Thyroid gland (tissue), 4 donors: ENCODE data around the gene OMG. TPM values are rescaled to one million over a fixed set of nuclear protein-coding genes. Genes with fewer than 3 reads are reported as not detected.
A peak's percentile ranks its signal among the peaks of the same experiment; 100 is the strongest.

Experiments used
- DNase-seq, 2 donors: peaks; one replicate each; pipeline ENCODE4 v3.0.0-alpha.2; 2019
- H3K27ac ChIP-seq, 3 donors: fragments of 200-600 bp; sonication (generic); 1 replicate in 2 of 3; 2 replicates in 1 of 3; pipeline ENCODE4 v1.5.1; 2016 to 2019; ENCODE audit warnings: mild to moderate bottlenecking in 1 of 3, moderate library complexity in 1 of 3
- H3K27me3 ChIP-seq: fragments of 200-600 bp; sonication (generic); one replicate; pipeline ENCODE4 v1.5.1; 2019
- H3K36me3 ChIP-seq, 2 donors: fragments of 200-600 bp; sonication (generic); one replicate each; pipeline ENCODE4 v1.5.1; 2016 to 2019
- H3K4me1 ChIP-seq, 2 donors: fragments of 200-600 bp; sonication (generic); one replicate each; pipeline ENCODE4 v1.5.1; 2017 to 2019
- H3K4me3 ChIP-seq, 3 donors: fragments of 200-600 bp; sonication (generic); replicated peaks in 1 of 3; 1 replicate in 2 of 3; 2 replicates in 1 of 3; pipeline ENCODE4 v1.5.1; 2016; ENCODE audit warnings: mild to moderate bottlenecking in 1 of 3
- H3K9me3 ChIP-seq: fragments of 200-600 bp; sonication (generic); one replicate; pipeline ENCODE4 v1.5.1; 2017
- CTCF ChIP-seq, 6 experiments: fragments of 200-600 bp in 3 of 6; fragments of 450-650 bp in 3 of 6; sonication (generic) in 3 of 6; IDR thresholded peaks; one replicate each; pipeline ENCODE4 v1.5.1; 2016 to 2019; ENCODE audit warnings: antibody characterized with exemption in 6 of 6, mild to moderate bottlenecking in 2 of 6, inconsistent platforms in 1 of 6, moderate library complexity in 1 of 6
- POLR2A ChIP-seq, 2 donors: fragments of 450-650 bp; IDR thresholded peaks; one replicate each; pipeline ENCODE4 v1.6.1; 2017; ENCODE audit warnings: antibody characterized with exemption in 2 of 2, mild to moderate bottlenecking in 2 of 2, moderate library complexity in 1 of 2
- WGBS, 2 donors: methylation state at CpG; one replicate each; pipeline ENCODE4 v1.1.5; 2017; 5-methylcytosine and 5-hydroxymethylcytosine counted together
- intact Hi-C: fragments of 100-400 bp; cut with DNase I; formaldehyde crosslinking; loops from one replicate; pipeline ENCODE4 v1.15.1; 2023
- total RNA-seq, 4 donors: library from RNA; depleted of rRNA; stranded (reverse); fragments of >200 nt; gene quantifications; one replicate each; pipeline ENCODE4 v1.2.3, GENCODE V29; 2016

OMG gene
- total RNA-seq, 4 donors from 2014 or later = 0.45 to 2.1 TPM; not detected in 2

- intact Hi-C loops = no loop called here
- Histone ChIP-seq H3K4me1 (peaks cover 0 to 3% of the 10 kb centered on the region in 2 donors), H3K27me3 (no peaks in the 10 kb centered on the region), H3K9me3 (no peaks in the 10 kb centered on the region), H3K36me3 (no peaks in the 10 kb centered on the region), H3K27ac (no peak overlapping the region), H3K4me3 (no peak overlapping the region)
- 76 to 82% methylated on average over 1 of the region's 1 CpG for WGBS, 2 donors
- no peak for DNase-seq
- TF ChIP-seq CTCF (IDR thresholded peaks at IDR 0.05) (no peak), POLR2A (IDR thresholded peaks at IDR 0.05) (no peak)
These were observed 23.8 kb upstream of the OMG start for GRCh38 chr17:31320791-31321190.

- 88 to 91% methylated on average over 2 of the region's 2 CpGs for WGBS, 2 donors
- intact Hi-C loops = no loop called here
- DNase-seq = no peak
- Histone ChIP-seq H3K27ac (no peak overlapping the region), H3K36me3 (no peaks in the 10 kb centered on the region), H3K4me1 (peaks cover 0 to 3% of the 10 kb centered on the region in 2 donors), H3K27me3 (no peaks in the 10 kb centered on the region), H3K9me3 (no peaks in the 10 kb centered on the region), H3K4me3 (no peak overlapping the region)
- TF ChIP-seq CTCF (IDR thresholded peaks at IDR 0.05) (no peak), POLR2A (IDR thresholded peaks at IDR 0.05) (no peak)
These were observed 23.2 kb upstream of the OMG start for GRCh38 chr17:31320241-31320640.

- 80 to 89% methylated on average over 5 of the region's 5 CpGs for WGBS, 2 donors
- H3K9me3 ChIP-seq = no peaks in the 10 kb centered on the region
- H3K36me3 ChIP-seq = no peaks in the 10 kb centered on the region
- TF ChIP-seq CTCF (IDR thresholded peaks at IDR 0.05) = no peak
- TF ChIP-seq POLR2A (IDR thresholded peaks at IDR 0.05) = no peak
- peak overlapping the region in 1 of 3 donors; percentile 10 for H3K27ac ChIP-seq
- DNase-seq = no peak
- no peaks in the 10 kb centered on the region for H3K27me3 ChIP-seq
- H3K4me3 ChIP-seq = no peak overlapping the region
- intact Hi-C loops = no loop called here
- H3K4me1 ChIP-seq = peaks cover 0 to 3% of the 10 kb centered on the region in 2 donors
These were observed 22.0 kb upstream of the OMG start for GRCh38 chr17:31318851-31319661.

GRCh38 chr17:31318298-31318801, 21.3 kb upstream of the OMG start:
- Histone ChIP-seq H3K27ac (peak overlapping the region in 2 of 3 donors; percentile 12 to 29), H3K4me3 (no peak overlapping the region), H3K9me3 (no peaks in the 10 kb centered on the region), H3K27me3 (no peaks in the 10 kb centered on the region), H3K4me1 (peaks cover 0 to 3% of the 10 kb centered on the region in 2 donors), H3K36me3 (no peaks in the 10 kb centered on the region)
- peak; percentile 40 to 55 for DNase-seq
- intact Hi-C loops = no loop called here
- TF ChIP-seq POLR2A (IDR thresholded peaks at IDR 0.05) (no peak), CTCF (IDR thresholded peaks at IDR 0.05) (no peak)
- WGBS, 2 donors = 71 to 83% methylated on average over 8 of the region's 8 CpGs

- DNase-seq = no peak
- Histone ChIP-seq H3K27me3 (no peaks in the 10 kb centered on the region), H3K36me3 (no peaks in the 10 kb centered on the region), H3K4me3 (no peak overlapping the region), H3K27ac (no peak overlapping the region), H3K9me3 (no peaks in the 10 kb centered on the region), H3K4me1 (peaks cover 0 to 3% of the 10 kb centered on the region in 2 donors)
- intact Hi-C loops = no loop called here
- WGBS, 2 donors = 88 to 94% methylated on average over 3 of the region's 3 CpGs
- TF ChIP-seq CTCF (IDR thresholded peaks at IDR 0.05) (no peak), POLR2A (IDR thresholded peaks at IDR 0.05) (no peak)
These were observed 17.7 kb upstream of the OMG start for GRCh38 chr17:31314782-31315100.
